GM12878 (cell line): ENCODE results near the gene ZNF618. TPM values are rescaled to one million over a fixed set of nuclear protein-coding genes. Genes with fewer than 3 reads are reported as not detected.

Experiments used
- ATAC-seq: fragments of 200-7000 bp; cut with Tn5 transposase; 3 replicates; pipeline ENCODE4 v1.9.1; 2020; ENCODE audit warnings: mild to moderate bottlenecking, moderate library complexity
- BruUV-seq: library from RNA; stranded (reverse); fragments of 400-500 nt; replicated peaks from 2 replicates; lab custom pipeline; 2021; lab: Mats Ljungman, UMichigan
- CTCF ChIA-PET: fragments of 300-600 bp; sonication (Branson Sonifier 250); formaldehyde crosslinking; extraction: SDS; loops from one replicate; lab custom pipeline; 2021; ENCODE audit warnings: inconsistent platforms; lab: Yijun Ruan, JAX
- POLR2A ChIA-PET: fragments of 350-600 bp; formaldehyde crosslinking; extraction: SDS; loops from one replicate; lab custom pipeline; 2021; ENCODE audit warnings: inconsistent platforms; lab: Charles Lee
- RAD21 ChIA-PET: fragments of 300-600 bp; sonication (Branson Sonifier 250); formaldehyde crosslinking; loops from one replicate; lab custom pipeline; 2023; ENCODE audit warnings: antibody characterized with exemption; ENCODE audit not compliant: unreplicated experiment; lab: Charles Lee
- SMC1A ChIA-PET: fragments of 300-600 bp; sonication (Branson Sonifier 250); formaldehyde crosslinking; loops from one replicate; lab custom pipeline; 2023; ENCODE audit not compliant: unreplicated experiment, uncharacterized antibody; lab: Charles Lee
- DNase-seq: peaks from one replicate; pipeline ENCODE4 v3.0.0-alpha.2; 2011; ENCODE audit warnings: low read depth, low spot score
- FAIRE-seq: peaks from 3 replicates; lab custom pipeline; 2011; peaks lifted over from hg19 to GRCh38; lab: Jason Lieb, UNC
- H2AFZ ChIP-seq: 2 replicates; pipeline ENCODE4 v1.6.0; 2011; ENCODE audit warnings: low read depth, low read length, control low read depth; ENCODE audit not compliant: control insufficient read depth
- H3K27ac ChIP-seq: 2 replicates; pipeline ENCODE4 v1.5.1; 2011; ENCODE audit warnings: control low read depth; ENCODE audit not compliant: control insufficient read depth, insufficient read depth
- H3K27me3 ChIP-seq, 2 experiments: replicated peaks in 1 of 2; 2 replicates each; pipeline versions ENCODE4 v1.6.0 to v1.6.1; 2011; ENCODE audit warnings: low read length in 1 of 2; ENCODE audit not compliant: control insufficient read depth in 2 of 2, insufficient read depth in 2 of 2
- H3K36me3 ChIP-seq, 2 experiments: 2 replicates each; pipeline ENCODE4 v1.5.1; 2011; ENCODE audit warnings: low read length in 1 of 2; ENCODE audit not compliant: control insufficient read depth in 2 of 2, insufficient read depth in 2 of 2
- H3K4me1 ChIP-seq: 2 replicates; pipeline ENCODE4 v1.6.1; 2011; ENCODE audit warnings: mild to moderate bottlenecking, low read length, moderate library complexity, mixed read lengths; ENCODE audit not compliant: control insufficient read depth, insufficient read depth
- H3K4me2 ChIP-seq: 2 replicates; pipeline ENCODE4 v1.6.0; 2011; ENCODE audit warnings: control low read depth; ENCODE audit not compliant: control insufficient read depth, insufficient read depth
- H3K4me3 ChIP-seq: fragments of 200-600 bp; sonication (generic); 2 replicates; pipeline ENCODE4 v1.5.1; 2016
- H3K79me2 ChIP-seq: 2 replicates; pipeline ENCODE4 v1.6.0; 2011; ENCODE audit warnings: low read length; ENCODE audit not compliant: control insufficient read depth, insufficient read depth
- H3K9ac ChIP-seq: 2 replicates; pipeline ENCODE4 v1.8.0; 2011; ENCODE audit warnings: low read length, control low read depth, mixed read lengths; ENCODE audit not compliant: control insufficient read depth, insufficient read depth
- H3K9me3 ChIP-seq: replicated peaks from 3 replicates; pipeline ENCODE4 v1.5.1; 2011; ENCODE audit warnings: mild to moderate bottlenecking, low read length; ENCODE audit not compliant: control insufficient read depth, insufficient read depth
- H4K20me1 ChIP-seq: 2 replicates; pipeline ENCODE4 v1.6.0; 2011; ENCODE audit not compliant: control insufficient read depth, insufficient read depth
- BCL11A ChIP-seq: IDR thresholded peaks from 2 replicates; pipeline ENCODE4 v1.6.1; 2011; ENCODE audit warnings: low read depth, low read length
- BHLHE40 ChIP-seq, 2 experiments: fragments of 450-650 bp in 1 of 2; IDR thresholded peaks; 2 replicates each; pipeline ENCODE4 v1.6.1; 2011 to 2017; ENCODE audit warnings: low read depth in 2 of 2, borderline replicate concordance in 1 of 2, improper control_type of control experiment in 1 of 2, low read length in 1 of 2, mild to moderate bottlenecking in 1 of 2
- CBFB ChIP-seq: IDR thresholded peaks from 2 replicates; pipeline ENCODE4 v1.6.1; 2016; ENCODE audit warnings: antibody characterized with exemption, low read depth
- ETV6 ChIP-seq, 2 experiments: fragments of 450-650 bp in 1 of 2; IDR thresholded peaks in 1 of 2; conservative IDR thresholded peaks in 1 of 2; 2 replicates each; pipeline ENCODE4 v1.6.1; 2014; ENCODE audit warnings: antibody characterized with exemption in 1 of 2, borderline replicate concordance in 1 of 2, low read depth in 1 of 2, mild to moderate bottlenecking in 1 of 2, moderate library complexity in 1 of 2
- FOS ChIP-seq: IDR thresholded peaks from 3 replicates; pipeline ENCODE4 v1.6.1; 2011; ENCODE audit warnings: borderline replicate concordance; ENCODE audit not compliant: insufficient read length; ENCODE audit errors: extremely low read depth
- FOXM1 ChIP-seq: IDR thresholded peaks from 2 replicates; pipeline ENCODE4 v1.6.1; 2012; ENCODE audit warnings: low read depth, mild to moderate bottlenecking, inconsistent platforms, low read length, moderate library complexity
- KAT2A ChIP-seq: conservative IDR thresholded peaks from 2 replicates; pipeline ENCODE4 v1.6.1; 2011; ENCODE audit warnings: low read depth, low read length; ENCODE audit not compliant: control insufficient read depth
- KDM1A ChIP-seq: fragments of 200-600 bp; sonication (generic); IDR thresholded peaks from 2 replicates; pipeline ENCODE4 v1.6.1; 2016; ENCODE audit warnings: borderline replicate concordance
- MYC ChIP-seq: IDR thresholded peaks from 2 replicates; pipeline ENCODE4 v1.6.1; 2011; ENCODE audit warnings: mild to moderate bottlenecking, low read length, moderate library complexity, inconsistent platforms; ENCODE audit not compliant: insufficient read depth, insufficient replicate concordance, insufficient read length, severe bottlenecking
- PAX5 ChIP-seq: IDR thresholded peaks from 2 replicates; pipeline ENCODE4 v1.6.1; 2011; ENCODE audit warnings: low read depth, low read length, borderline replicate concordance
- SMAD1 ChIP-seq: fragments of 450-650 bp; IDR thresholded peaks from 2 replicates; pipeline ENCODE4 v1.6.1; 2018; ENCODE audit warnings: mild to moderate bottlenecking, low read depth; ENCODE audit not compliant: partially characterized antibody
- ZNF24 ChIP-seq: fragments of 450-650 bp; IDR thresholded peaks from 2 replicates; pipeline ENCODE4 v1.6.1; 2017; ENCODE audit warnings: antibody characterized with exemption, mild to moderate bottlenecking
- WGBS: methylation state at CpG from one replicate; pipeline ENCODE4 v1.1.6; 2016; ENCODE audit warnings: low lambda C conversion rate; ENCODE audit not compliant: insufficient replicate concordance, insufficient coverage; ENCODE audit errors: missing lambda C conversion rate; 5-methylcytosine and 5-hydroxymethylcytosine counted together
- in situ Hi-C: fragments of 300-500 bp; cut with MboI; formaldehyde crosslinking; loops from 9 replicates; pipeline ENCODE4 v1.14.3; 2018; ENCODE audit warnings: mixed read lengths
- intact Hi-C: fragments of 100-400 bp; cut with micrococcal nuclease; formaldehyde crosslinking; loops from one replicate; pipeline ENCODE4 v1.14.2; 2022; ENCODE audit not compliant: unreplicated experiment
- polyA plus RNA-seq, 11 experiments: library from polyadenylated mRNA; depleted of rRNA in 4 of 11; unstranded in 6 of 11; stranded (reverse) in 5 of 11; fragments of >200 nt; fragmentation: Nextera tagmentation in 4 of 11; fragmentation: Illumina TruSeq in 1 of 11; extraction: Ambion mirVana in 4 of 11; extraction: Trizol in 1 of 11; gene quantifications; 1 replicate in 1 of 11; 2 replicates in 10 of 11; pipeline versions ENCODE4 v1.2.1 to v1.2.3, GENCODE V29; 2011 to 2016; ENCODE audit warnings: inconsistent platforms in 2 of 11, missing spikeins in 2 of 11, low read depth in 1 of 11
- total RNA-seq, 4 experiments: library from RNA; depleted of rRNA in 3 of 4; stranded (reverse); fragments of >200 nt in 3 of 4; fragmentation: Illumina TruSeq in 1 of 4; extraction: Trizol in 1 of 4; gene quantifications; 2 replicates each; pipeline versions ENCODE4 v1.2.1 to v1.2.3, GENCODE V29; 2013 to 2021

Gene ZNF618
- total and polyA plus RNA-seq, 10 of the 15 experiments (the other 5 are each of a cell fraction or from before 2014, with no cell fraction given), result 0.01 to 0.24 (median 0.06) TPM; not detected in 2

GRCh38 chr9:113990570-113990907 is 114.4 kb downstream of the ZNF618 start:
- 30% methylated on average over 8 of the region's 8 CpGs for WGBS
- no peak for TF ChIP-seq BHLHE40 (IDR thresholded peaks at IDR 0.05; ENCODE audit: borderline replicate concordance in 1 of 2, low read depth in 2 of 2, low read length in 1 of 2)
- TF ChIP-seq BCL11A, result no peak
- TF ChIP-seq SMAD1, result no peak
- no peak for TF ChIP-seq KAT2A
- TF ChIP-seq KDM1A, result no peak
- TF ChIP-seq ETV6 (conservative IDR thresholded peaks at IDR 0.05 in 1 of 2, IDR thresholded peaks at IDR 0.05 in 1 of 2; ENCODE audit: borderline replicate concordance in 1 of 2, low read depth in 1 of 2), result no peak
- no peak for TF ChIP-seq FOXM1
- no peak for TF ChIP-seq FOS
- no peak for TF ChIP-seq ZNF24
- TF ChIP-seq PAX5, result no peak
- no peak for TF ChIP-seq CBFB
- TF ChIP-seq MYC, result no peak
- Histone ChIP-seq H3K4me3 (no peak overlapping the region), H3K27me3 (no peaks in the 10 kb centered on the region), H3K36me3 (no peaks in the 10 kb centered on the region), H4K20me1 (no peaks in the 10 kb centered on the region), H3K4me2 (no peak overlapping the region), H3K4me1 (no peaks in the 10 kb centered on the region), H3K79me2 (no peaks in the 10 kb centered on the region), H2AFZ (no peak overlapping the region), H3K9me3 (no peaks in the 10 kb centered on the region), H3K27ac (no peak overlapping the region), H3K9ac (no peak overlapping the region)
- ChIA-PET CTCF (no interaction called here), POLR2A (no interaction called here), SMC1A (interaction anchor here (1.2 kb wide), 1 partner anchor 12 kb away, joined by 3 read pairs; no protein-coding TSS in a partner anchor), RAD21 (no interaction called here)
- no TSS peak for BruUV-seq
- FAIRE-seq (no peak), DNase-seq (no peak), ATAC-seq (no peak)
- in situ Hi-C loops (no loop called here), intact Hi-C loops (no loop called here)
